ENCODE data around the gene PER1. TPM values are rescaled to one million over a fixed set of nuclear protein-coding genes. Genes with fewer than 3 reads are reported as not detected.

The PER1 gene
- total and polyA plus RNA-seq, 10 of the 15 experiments (the other 5 are each of a cell fraction or from before 2014, with no cell fraction given) = 0.02 to 25.1 (median 5.4) TPM

DNA sequence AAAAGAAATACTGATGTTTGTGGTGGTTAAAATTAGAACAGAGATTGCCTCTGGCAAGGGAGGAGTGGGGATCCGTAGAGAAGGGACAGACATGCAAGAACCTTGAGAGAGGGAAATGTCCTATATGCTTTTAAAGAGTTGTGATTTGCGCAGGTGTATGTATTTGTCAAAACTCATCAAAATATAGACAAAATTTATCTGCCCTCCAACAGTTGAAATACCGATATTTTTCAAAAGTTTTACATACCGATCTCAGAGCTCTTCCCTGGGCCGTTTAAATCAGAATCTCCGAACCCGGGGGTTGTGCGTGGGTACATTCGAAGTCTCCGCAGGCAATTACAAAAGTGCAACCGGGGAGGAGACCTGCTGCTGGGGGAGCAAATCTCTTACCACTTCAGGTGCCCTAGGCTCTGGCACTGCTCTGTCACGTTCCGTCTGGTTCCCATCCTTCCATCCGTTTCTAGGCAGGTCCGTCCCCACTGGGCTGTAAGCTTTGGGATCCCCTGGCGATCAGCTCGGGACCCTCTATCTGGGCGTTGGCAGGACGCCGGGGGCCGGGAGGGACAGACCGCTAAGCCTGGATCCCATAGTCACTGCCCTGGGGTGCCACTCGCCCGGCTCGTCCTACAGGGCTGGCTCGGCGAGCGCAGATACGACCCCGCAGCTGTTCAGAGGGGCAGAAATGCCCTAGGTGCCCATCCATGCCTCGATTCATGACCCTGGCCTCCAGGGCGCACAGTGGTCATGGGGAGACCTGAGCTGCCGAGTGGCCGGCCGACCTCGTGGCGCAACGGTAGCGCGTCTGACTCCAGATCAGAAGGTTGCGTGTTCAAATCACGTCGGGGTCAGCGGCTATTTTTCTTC lies 33.6 kb upstream of the PER1 start (continued):
- TF ChIP-seq, protein P1, sequence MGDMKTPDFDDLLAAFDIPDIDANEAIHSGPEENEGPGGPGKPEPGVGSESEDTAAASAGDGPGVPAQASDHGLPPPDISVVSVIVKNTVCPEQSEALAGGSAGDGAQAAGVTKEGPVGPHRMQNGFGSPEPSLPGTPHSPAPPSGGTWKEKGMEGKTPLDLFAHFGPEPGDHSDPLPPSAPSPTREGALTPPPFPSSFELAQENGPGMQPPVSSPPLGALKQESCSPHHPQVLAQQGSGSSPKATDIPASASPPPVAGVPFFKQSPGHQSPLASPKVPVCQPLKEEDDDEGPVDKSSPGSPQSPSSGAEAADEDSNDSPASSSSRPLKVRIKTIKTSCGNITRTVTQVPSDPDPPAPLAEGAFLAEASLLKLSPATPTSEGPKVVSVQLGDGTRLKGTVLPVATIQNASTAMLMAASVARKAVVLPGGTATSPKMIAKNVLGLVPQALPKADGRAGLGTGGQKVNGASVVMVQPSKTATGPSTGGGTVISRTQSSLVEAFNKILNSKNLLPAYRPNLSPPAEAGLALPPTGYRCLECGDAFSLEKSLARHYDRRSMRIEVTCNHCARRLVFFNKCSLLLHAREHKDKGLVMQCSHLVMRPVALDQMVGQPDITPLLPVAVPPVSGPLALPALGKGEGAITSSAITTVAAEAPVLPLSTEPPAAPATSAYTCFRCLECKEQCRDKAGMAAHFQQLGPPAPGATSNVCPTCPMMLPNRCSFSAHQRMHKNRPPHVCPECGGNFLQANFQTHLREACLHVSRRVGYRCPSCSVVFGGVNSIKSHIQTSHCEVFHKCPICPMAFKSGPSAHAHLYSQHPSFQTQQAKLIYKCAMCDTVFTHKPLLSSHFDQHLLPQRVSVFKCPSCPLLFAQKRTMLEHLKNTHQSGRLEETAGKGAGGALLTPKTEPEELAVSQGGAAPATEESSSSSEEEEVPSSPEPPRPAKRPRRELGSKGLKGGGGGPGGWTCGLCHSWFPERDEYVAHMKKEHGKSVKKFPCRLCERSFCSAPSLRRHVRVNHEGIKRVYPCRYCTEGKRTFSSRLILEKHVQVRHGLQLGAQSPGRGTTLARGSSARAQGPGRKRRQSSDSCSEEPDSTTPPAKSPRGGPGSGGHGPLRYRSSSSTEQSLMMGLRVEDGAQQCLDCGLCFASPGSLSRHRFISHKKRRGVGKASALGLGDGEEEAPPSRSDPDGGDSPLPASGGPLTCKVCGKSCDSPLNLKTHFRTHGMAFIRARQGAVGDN (IDR thresholded peaks at IDR 0.05) = no peak
- TF ChIP-seq, protein P2, sequence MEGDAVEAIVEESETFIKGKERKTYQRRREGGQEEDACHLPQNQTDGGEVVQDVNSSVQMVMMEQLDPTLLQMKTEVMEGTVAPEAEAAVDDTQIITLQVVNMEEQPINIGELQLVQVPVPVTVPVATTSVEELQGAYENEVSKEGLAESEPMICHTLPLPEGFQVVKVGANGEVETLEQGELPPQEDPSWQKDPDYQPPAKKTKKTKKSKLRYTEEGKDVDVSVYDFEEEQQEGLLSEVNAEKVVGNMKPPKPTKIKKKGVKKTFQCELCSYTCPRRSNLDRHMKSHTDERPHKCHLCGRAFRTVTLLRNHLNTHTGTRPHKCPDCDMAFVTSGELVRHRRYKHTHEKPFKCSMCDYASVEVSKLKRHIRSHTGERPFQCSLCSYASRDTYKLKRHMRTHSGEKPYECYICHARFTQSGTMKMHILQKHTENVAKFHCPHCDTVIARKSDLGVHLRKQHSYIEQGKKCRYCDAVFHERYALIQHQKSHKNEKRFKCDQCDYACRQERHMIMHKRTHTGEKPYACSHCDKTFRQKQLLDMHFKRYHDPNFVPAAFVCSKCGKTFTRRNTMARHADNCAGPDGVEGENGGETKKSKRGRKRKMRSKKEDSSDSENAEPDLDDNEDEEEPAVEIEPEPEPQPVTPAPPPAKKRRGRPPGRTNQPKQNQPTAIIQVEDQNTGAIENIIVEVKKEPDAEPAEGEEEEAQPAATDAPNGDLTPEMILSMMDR (IDR thresholded peaks at IDR 0.05 in 2 of 3, conservative IDR thresholded peaks at IDR 0.05 in 1 of 3; ENCODE audit: control insufficient read depth in 2 of 3, extremely low read depth in 1 of 3, insufficient read depth in 1 of 3, low read depth in 3 of 3, low read length in 3 of 3) = no peak
- TF ChIP-seq EED (IDR thresholded peaks at IDR 0.05; ENCODE audit: low read depth) (no peak), POU2F2 (IDR thresholded peaks at IDR 0.05; ENCODE audit: borderline replicate concordance, low read depth, low read length) (peak; percentile 74; the same call in 2 of the 3 replicates), MYB (IDR thresholded peaks at IDR 0.05; ENCODE audit: borderline replicate concordance, low read depth, low read length) (no peak), DPF2 (IDR thresholded peaks at IDR 0.05) (no peak; the same call in 1 of the 2 replicates), HCFC1 (IDR thresholded peaks at IDR 0.05; ENCODE audit: low read length) (peak; percentile 38; the same call in 1 of the 2 replicates), MEF2A (IDR thresholded peaks at IDR 0.05; ENCODE audit: insufficient read depth, low read depth, low read length) (no peak), EP300 (IDR thresholded peaks at IDR 0.05; ENCODE audit: borderline replicate concordance in 1 of 2, control insufficient read depth in 1 of 2, low read depth in 2 of 2, low read length in 2 of 2) (no peak), FOS (IDR thresholded peaks at IDR 0.05; ENCODE audit: borderline replicate concordance, extremely low read depth, insufficient read length) (no peak), NBN (IDR thresholded peaks at IDR 0.05) (no peak), SMARCA5 (IDR thresholded peaks at IDR 0.05) (peak; percentile 94), ESRRA (IDR thresholded peaks at IDR 0.05; ENCODE audit: low read length) (no peak)
- TF ChIP-seq, protein P3, sequence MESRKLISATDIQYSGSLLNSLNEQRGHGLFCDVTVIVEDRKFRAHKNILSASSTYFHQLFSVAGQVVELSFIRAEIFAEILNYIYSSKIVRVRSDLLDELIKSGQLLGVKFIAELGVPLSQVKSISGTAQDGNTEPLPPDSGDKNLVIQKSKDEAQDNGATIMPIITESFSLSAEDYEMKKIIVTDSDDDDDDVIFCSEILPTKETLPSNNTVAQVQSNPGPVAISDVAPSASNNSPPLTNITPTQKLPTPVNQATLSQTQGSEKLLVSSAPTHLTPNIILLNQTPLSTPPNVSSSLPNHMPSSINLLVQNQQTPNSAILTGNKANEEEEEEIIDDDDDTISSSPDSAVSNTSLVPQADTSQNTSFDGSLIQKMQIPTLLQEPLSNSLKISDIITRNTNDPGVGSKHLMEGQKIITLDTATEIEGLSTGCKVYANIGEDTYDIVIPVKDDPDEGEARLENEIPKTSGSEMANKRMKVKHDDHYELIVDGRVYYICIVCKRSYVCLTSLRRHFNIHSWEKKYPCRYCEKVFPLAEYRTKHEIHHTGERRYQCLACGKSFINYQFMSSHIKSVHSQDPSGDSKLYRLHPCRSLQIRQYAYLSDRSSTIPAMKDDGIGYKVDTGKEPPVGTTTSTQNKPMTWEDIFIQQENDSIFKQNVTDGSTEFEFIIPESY (IDR thresholded peaks at IDR 0.05) = no peak
- TF ChIP-seq, protein P4, sequence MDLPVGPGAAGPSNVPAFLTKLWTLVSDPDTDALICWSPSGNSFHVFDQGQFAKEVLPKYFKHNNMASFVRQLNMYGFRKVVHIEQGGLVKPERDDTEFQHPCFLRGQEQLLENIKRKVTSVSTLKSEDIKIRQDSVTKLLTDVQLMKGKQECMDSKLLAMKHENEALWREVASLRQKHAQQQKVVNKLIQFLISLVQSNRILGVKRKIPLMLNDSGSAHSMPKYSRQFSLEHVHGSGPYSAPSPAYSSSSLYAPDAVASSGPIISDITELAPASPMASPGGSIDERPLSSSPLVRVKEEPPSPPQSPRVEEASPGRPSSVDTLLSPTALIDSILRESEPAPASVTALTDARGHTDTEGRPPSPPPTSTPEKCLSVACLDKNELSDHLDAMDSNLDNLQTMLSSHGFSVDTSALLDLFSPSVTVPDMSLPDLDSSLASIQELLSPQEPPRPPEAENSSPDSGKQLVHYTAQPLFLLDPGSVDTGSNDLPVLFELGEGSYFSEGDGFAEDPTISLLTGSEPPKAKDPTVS (IDR thresholded peaks at IDR 0.05; ENCODE audit: low read depth, low read length) = no peak
- TF ChIP-seq, protein P5, sequence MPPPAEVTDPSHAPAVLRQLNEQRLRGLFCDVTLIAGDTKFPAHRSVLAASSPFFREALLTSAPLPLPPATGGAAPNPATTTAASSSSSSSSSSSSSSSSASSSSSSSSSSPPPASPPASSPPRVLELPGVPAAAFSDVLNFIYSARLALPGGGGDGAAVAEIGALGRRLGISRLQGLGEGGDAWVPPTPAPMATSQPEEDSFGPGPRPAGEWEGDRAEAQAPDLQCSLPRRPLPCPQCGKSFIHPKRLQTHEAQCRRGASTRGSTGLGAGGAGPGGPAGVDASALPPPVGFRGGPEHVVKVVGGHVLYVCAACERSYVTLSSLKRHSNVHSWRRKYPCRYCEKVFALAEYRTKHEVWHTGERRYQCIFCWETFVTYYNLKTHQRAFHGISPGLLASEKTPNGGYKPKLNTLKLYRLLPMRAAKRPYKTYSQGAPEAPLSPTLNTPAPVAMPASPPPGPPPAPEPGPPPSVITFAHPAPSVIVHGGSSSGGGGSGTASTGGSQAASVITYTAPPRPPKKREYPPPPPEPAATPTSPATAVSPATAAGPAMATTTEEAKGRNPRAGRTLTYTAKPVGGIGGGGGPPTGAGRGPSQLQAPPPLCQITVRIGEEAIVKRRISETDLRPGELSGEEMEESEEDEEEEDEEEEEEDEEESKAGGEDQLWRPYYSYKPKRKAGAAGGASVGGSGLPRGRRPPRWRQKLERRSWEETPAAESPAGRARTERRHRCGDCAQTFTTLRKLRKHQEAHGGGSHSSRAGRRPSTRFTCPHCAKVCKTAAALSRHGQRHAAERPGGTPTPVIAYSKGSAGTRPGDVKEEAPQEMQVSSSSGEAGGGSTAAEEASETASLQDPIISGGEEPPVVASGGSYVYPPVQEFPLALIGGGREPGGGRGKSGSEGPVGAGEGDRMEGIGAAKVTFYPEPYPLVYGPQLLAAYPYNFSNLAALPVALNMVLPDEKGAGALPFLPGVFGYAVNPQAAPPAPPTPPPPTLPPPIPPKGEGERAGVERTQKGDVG (CRISPR knock-in tag; IDR thresholded peaks at IDR 0.05) = no peak
